Endometrial microvascular endothelial cells (primary cell): ENCODE measurements around the gene EBP. TPM values are rescaled to one million over a fixed set of nuclear protein-coding genes. Genes with fewer than 3 reads are reported as not detected.

Experiments
- in situ Hi-C: cut with HindIII; loops from 2 replicates; pipeline ENCODE4 v1.10.0; 2017; ENCODE audit warnings: low sequenced_read_pairs, low pct_unique_long_range_greater_than_20kb; ENCODE audit errors: inconsistent ontology term
- total RNA-seq: library from RNA; depleted of rRNA; stranded (reverse); fragments of >200 nt; gene quantifications from one replicate; pipeline ENCODE4 v1.2.3, GENCODE V29; 2015; ENCODE audit errors: inconsistent ontology term

EBP gene
- 61.0 TPM for total RNA-seq

- in situ Hi-C loops, result no loop called here
These were observed at the start of gene EBP for GRCh38 chrX:48521353-48522243. TSS of gene EBP (plus strand) at chrX:48521808. CDS start at chrX:48523772, 1,964 bp downstream.

- in situ Hi-C loops, result no loop called here
These were observed 49.4 kb upstream of the EBP start for GRCh38 chrX:48472225-48472624.

- in situ Hi-C loops, result no loop called here
These were observed 48.5 kb upstream of the EBP start for GRCh38 chrX:48472851-48473703.

- in situ Hi-C loops, result no loop called here
These were observed 48.0 kb upstream of the EBP start for GRCh38 chrX:48473704-48473990.

- in situ Hi-C loops, result no loop called here
These were observed 47.5 kb upstream of the EBP start for GRCh38 chrX:48474127-48474526.

GRCh38 chrX:48474581-48474980 is 47.0 kb upstream of the EBP start:
- in situ Hi-C loops, result no loop called here

- in situ Hi-C loops, result no loop called here
These were observed 46.3 kb upstream of the EBP start for GRCh38 chrX:48475296-48475695.

- in situ Hi-C loops, result no loop called here
These were observed 45.6 kb upstream of the EBP start, which contains the start of gene FTSJ1 for GRCh38 chrX:48475774-48476577. TSS of gene FTSJ1 (plus strand) at chrX:48476199. CDS start at chrX:48478048, 1,849 bp downstream.

- in situ Hi-C loops, result no loop called here
These were observed 44.7 kb upstream of the EBP start for GRCh38 chrX:48476919-48477318.

- in situ Hi-C loops, result no loop called here
These were observed 43.5 kb upstream of the EBP start for GRCh38 chrX:48477960-48478755.

GRCh38 chrX:48478806-48479205 is 42.8 kb upstream of the EBP start:
- in situ Hi-C loops, result no loop called here

- in situ Hi-C loops, result no loop called here
These were observed 41.5 kb upstream of the EBP start for GRCh38 chrX:48480142-48480541.

GRCh38 chrX:48480583-48480982 is 41.0 kb upstream of the EBP start:
- in situ Hi-C loops, result no loop called here

- in situ Hi-C loops, result no loop called here
These were observed 39.1 kb upstream of the EBP start for GRCh38 chrX:48482526-48482925.

- in situ Hi-C loops, result no loop called here
These were observed 34.2 kb upstream of the EBP start for GRCh38 chrX:48487362-48487798.

- in situ Hi-C loops, result no loop called here
These were observed 33.6 kb upstream of the EBP start for GRCh38 chrX:48488034-48488433.

GRCh38 chrX:48489296-48489695 is 32.3 kb upstream of the EBP start:
- in situ Hi-C loops, result no loop called here

- in situ Hi-C loops, result no loop called here
These were observed 31.7 kb upstream of the EBP start for GRCh38 chrX:48489892-48490291.
